Measurements from ENCODE around the gene GADD45G.

- TF ChIP-seq CTCF (IDR thresholded peaks at IDR 0.05) (no peak), NR2C2 (CRISPR knock-in tag; IDR thresholded peaks at IDR 0.05) (no peak), CBFB (CRISPR knock-in tag; IDR thresholded peaks at IDR 0.05; ENCODE audit: low read depth) (no peak), ESRRA (CRISPR knock-in tag; IDR thresholded peaks at IDR 0.05; ENCODE audit: borderline replicate concordance) (no peak), SP1 (CRISPR knock-in tag; conservative IDR thresholded peaks at IDR 0.05) (no peak), TEAD4 (CRISPR knock-in tag; IDR thresholded peaks at IDR 0.05) (no peak), ZMAT4 (CRISPR knock-in tag; IDR thresholded peaks at IDR 0.05) (no peak)
- TF ChIP-seq, protein P1, sequence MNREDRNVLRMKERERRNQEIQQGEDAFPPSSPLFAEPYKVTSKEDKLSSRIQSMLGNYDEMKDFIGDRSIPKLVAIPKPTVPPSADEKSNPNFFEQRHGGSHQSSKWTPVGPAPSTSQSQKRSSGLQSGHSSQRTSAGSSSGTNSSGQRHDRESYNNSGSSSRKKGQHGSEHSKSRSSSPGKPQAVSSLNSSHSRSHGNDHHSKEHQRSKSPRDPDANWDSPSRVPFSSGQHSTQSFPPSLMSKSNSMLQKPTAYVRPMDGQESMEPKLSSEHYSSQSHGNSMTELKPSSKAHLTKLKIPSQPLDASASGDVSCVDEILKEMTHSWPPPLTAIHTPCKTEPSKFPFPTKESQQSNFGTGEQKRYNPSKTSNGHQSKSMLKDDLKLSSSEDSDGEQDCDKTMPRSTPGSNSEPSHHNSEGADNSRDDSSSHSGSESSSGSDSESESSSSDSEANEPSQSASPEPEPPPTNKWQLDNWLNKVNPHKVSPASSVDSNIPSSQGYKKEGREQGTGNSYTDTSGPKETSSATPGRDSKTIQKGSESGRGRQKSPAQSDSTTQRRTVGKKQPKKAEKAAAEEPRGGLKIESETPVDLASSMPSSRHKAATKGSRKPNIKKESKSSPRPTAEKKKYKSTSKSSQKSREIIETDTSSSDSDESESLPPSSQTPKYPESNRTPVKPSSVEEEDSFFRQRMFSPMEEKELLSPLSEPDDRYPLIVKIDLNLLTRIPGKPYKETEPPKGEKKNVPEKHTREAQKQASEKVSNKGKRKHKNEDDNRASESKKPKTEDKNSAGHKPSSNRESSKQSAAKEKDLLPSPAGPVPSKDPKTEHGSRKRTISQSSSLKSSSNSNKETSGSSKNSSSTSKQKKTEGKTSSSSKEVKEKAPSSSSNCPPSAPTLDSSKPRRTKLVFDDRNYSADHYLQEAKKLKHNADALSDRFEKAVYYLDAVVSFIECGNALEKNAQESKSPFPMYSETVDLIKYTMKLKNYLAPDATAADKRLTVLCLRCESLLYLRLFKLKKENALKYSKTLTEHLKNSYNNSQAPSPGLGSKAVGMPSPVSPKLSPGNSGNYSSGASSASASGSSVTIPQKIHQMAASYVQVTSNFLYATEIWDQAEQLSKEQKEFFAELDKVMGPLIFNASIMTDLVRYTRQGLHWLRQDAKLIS (CRISPR knock-in tag; IDR thresholded peaks at IDR 0.05; ENCODE audit: borderline replicate concordance), result no peak
- TF ChIP-seq, protein P2, sequence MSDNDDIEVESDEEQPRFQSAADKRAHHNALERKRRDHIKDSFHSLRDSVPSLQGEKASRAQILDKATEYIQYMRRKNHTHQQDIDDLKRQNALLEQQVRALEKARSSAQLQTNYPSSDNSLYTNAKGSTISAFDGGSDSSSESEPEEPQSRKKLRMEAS (CRISPR knock-in tag; IDR thresholded peaks at IDR 0.05), result no peak
- TF ChIP-seq, protein P3, sequence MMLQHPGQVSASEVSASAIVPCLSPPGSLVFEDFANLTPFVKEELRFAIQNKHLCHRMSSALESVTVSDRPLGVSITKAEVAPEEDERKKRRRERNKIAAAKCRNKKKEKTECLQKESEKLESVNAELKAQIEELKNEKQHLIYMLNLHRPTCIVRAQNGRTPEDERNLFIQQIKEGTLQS (CRISPR knock-in tag; conservative IDR thresholded peaks at IDR 0.05), result no peak
Measured at GRCh38 chr9:89649039-89649691, 44.4 kb downstream of the GADD45G start.
